GM12892 (cell line): ENCODE results near the gene PHLDB1.

Experiments
- DNase-seq: peaks from one replicate; pipeline ENCODE4 v3.0.0; 2011; ENCODE audit not compliant: insufficient read length
- FAIRE-seq: peaks from 2 replicates; lab custom pipeline; 2011; peaks lifted over from hg19 to GRCh38; lab: Jason Lieb, UNC
- POLR2A ChIP-seq: IDR thresholded peaks from 2 replicates; pipeline ENCODE4 v1.6.1; 2011; ENCODE audit warnings: low read depth, low read length, control low read depth
- POLR2AphosphoS5 ChIP-seq: IDR thresholded peaks from 2 replicates; pipeline ENCODE4 v1.6.1; 2011; ENCODE audit warnings: low read depth, low read length, control low read depth
- TAF1 ChIP-seq: IDR thresholded peaks from 2 replicates; pipeline ENCODE4 v1.6.1; 2011; ENCODE audit warnings: low read depth, mild to moderate bottlenecking, control low read depth, low read length, borderline replicate concordance

The PHLDB1 gene

DNA sequence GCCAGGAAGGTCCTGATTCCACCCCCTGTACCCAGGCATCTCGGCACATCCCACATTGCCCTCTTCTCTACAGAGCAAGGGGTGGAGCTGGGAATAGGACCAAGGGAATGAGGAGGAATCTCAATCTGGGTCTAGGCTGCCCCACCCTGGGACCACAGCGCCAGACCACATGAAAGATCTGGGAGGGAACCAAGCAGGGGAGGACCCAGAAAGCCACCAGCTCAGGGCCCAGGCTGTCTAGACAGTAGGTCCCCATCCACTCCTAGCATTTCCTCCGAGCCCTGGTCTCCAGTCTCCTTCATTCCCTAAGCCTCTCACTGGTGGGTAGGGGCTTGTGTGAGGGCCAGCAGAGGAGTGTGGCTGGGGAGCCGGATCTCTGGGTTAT, 11.6 kb downstream of the PHLDB1 start:
- no peak for TF ChIP-seq TAF1
- TF ChIP-seq POLR2AphosphoS5: no peak
- TF ChIP-seq POLR2A: no peak
- DNase-seq: no peak
- no peak for FAIRE-seq

DNA sequence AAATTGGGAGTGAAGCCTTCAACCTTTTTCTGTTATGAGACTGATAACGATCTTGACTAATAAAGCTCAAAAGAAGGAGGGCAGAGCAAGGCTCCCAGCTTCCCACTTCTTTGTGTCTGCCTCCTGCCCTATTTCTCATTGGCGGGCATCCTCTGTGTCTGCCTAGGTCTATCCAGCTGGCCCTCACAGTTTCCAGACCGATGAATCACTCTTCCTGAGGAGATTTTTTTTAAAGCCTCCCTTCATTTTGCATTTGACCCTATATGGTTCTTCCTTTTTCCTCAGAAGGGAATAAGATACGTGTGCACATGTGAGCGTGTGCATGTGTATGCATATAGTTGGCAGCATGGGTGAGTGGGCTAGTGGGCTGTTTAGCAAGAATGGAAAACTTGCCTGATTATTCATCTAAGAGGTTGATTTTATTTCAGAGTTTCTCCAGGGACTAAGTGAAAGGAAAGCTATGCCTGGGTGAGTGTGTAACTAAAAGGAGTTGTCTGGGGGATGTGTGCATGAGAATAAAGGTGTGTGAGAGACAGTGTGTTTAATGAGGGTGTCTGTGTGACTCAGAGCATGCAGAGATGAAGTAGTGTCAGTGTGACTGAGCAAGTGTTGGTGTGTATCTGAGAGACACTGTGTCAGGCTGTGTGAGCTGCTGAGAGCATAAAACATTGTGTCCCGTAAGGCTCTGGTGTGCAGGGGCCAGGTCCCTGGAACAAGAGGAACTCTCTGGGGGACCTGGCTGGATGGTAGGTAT, 12.2 kb downstream of the PHLDB1 start:
- FAIRE-seq: no peak
- TF ChIP-seq POLR2A (no peak), TAF1 (no peak), POLR2AphosphoS5 (no peak)
- no peak for DNase-seq

DNA sequence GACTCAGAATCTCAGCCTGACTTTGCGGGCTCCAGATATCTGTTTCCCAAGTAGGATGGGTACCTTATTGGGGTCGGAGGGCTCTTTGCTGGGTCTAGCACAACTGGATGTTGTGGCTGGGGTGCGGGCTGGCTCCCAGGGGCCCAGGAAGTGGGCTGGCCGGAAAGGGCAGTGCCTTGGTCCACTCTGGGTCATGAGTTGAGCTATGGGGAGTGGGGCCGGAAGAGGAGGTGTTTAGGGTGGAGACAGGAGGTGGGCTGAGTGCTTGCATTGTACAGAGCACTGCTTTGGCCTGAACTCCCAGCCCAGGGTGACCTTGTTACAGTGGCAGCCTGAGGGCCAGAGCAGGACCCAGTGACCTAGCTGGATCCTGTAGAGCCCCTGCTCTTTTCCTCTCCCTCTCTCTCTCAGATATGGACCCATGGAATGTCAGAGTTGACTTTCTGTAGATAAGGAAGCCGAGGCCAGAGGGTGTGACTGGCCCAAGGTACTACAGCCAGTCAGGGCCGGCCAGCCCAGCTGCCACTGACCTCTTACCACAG, 13.2 kb downstream of the PHLDB1 start:
- FAIRE-seq (no peak), DNase-seq (no peak)
- TF ChIP-seq TAF1 (no peak), POLR2AphosphoS5 (no peak), POLR2A (no peak)

DNA sequence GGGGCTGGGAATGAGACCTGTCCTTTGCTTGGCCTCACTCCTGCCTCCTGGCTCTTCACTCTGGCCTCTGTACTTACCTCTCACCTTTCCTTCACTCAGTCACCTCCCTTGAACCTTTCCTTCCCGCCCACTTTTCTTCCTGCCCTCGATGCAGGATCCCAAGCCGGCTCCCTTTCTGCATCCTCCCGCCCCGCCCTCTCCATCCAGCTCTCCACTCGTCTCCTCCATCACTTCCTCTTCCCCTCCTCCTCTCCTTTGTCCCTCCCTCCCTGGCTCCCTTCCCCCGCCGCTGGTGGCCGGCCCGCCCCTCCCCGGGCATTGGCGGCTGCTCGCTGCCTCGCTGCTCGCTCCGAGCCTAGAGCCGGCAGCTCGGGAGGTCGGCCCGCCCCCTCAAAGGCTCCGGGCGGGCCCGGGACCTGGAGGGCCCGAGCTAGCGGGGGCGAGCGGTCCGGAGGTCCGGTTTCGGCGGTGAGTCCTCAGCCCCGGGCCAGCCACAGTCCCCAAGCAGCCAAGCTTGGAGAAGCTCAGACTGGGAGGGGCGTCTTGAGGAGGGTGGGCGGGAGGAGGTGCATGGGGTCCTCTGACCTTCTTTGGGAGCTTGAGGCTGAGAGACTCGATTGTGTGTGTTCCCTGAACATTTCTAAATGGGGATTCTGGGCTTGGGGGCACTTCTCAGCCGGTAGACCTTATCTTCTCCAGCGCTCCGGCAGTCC, 13.8 kb downstream of the PHLDB1 start:
- no peak for DNase-seq
- no peak for FAIRE-seq
- no peak for TF ChIP-seq TAF1
- no peak for TF ChIP-seq POLR2A
- no peak for TF ChIP-seq POLR2AphosphoS5

DNA sequence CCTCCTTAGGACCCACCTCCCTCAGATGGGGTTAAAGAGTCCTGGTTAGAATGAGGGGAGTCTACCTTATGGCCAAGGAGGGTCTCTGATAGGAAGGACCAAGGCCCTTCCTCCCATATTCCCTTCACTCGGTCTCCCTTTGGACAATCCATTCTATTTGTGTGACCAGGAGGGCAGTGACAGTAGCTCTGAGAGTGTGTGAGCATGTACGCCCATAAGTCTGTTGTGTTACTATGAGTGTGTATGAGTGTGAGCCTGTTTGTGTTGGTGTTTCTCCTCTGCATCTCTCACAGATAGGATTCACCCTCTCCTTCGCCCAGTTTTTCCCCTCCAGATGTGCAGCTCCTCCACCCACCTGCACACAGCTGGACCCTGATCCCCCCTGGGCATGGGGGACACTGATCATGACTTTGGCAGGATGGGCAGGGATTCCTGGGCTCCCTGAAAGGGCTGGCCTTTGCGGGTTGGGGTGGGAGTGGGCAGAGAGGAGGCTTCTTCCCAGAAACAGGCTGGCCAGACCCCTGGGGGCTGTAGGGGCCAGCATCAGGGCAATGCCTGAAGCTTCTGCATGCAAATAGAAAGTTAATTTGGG, 14.5 kb downstream of the PHLDB1 start:
- TF ChIP-seq POLR2AphosphoS5 (no peak), TAF1 (no peak), POLR2A (no peak)
- FAIRE-seq: no peak
- DNase-seq: no peak

DNA sequence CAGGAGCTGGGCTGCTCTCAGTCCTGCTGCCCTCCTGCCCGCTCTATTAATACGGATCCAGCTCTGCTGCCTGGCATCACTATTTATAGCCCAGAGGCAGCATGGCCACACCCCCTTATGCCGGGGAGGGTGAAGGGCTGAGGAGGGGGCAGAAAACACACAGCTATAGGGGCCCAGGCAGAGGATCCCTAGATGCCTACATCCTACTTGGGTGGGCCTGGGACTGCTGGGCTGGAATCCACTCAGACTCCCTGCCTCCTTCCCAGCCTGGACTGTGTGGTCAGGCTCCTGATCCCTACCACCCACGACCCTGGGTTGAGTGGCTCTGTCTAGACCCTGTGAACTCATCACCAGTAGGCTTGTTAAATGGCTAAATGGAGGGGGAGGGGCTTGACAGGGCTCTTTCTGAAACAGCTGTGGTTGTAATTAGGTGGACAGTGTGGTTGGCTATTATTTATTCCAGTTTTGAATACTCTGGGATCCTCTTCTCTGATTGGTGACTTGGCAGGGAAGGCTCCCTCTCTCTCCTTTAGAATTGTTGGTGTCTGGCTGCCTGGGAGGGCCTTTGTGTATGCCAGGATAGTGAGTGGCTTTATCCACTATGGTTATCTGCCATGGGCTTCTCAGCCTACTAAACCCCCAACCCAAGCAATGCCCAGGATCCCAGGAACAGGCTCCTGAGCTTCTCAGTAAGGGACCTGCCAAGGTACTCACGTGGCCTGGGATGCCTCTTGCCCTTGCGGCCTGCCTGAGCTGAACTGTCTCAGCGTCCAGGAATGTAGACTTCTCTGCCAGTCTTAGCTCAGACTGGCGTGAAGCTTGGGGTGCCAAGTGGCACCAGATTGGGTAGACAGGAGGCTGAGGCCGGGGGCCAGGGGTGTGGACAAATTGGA, 15.2 kb downstream of the PHLDB1 start:
- DNase-seq: no peak
- TF ChIP-seq POLR2AphosphoS5: no peak
- no peak for TF ChIP-seq TAF1
- no peak for TF ChIP-seq POLR2A
- FAIRE-seq: no peak

DNA sequence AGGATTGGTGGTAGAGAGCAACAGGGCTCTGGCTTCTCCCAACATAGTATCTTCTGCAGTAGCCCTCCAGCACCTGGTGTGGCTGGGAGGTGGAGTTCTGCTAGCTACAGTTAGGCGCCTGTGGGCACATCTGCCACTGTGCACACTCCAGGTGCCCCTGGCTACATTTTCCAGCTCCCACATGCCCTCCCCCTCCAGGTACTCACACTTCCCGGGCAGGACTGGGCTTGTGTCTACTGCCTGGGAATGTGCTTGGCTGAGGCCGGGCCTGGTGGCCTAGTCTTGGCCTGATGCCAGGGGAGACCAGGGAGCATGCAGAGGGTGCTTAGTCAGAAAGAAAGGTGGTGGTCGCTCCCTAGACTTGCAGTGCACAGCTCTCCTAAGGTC, 15.8 kb downstream of the PHLDB1 start:
- FAIRE-seq (no peak), DNase-seq (no peak)
- TF ChIP-seq POLR2A (no peak), TAF1 (no peak), POLR2AphosphoS5 (no peak)

DNA sequence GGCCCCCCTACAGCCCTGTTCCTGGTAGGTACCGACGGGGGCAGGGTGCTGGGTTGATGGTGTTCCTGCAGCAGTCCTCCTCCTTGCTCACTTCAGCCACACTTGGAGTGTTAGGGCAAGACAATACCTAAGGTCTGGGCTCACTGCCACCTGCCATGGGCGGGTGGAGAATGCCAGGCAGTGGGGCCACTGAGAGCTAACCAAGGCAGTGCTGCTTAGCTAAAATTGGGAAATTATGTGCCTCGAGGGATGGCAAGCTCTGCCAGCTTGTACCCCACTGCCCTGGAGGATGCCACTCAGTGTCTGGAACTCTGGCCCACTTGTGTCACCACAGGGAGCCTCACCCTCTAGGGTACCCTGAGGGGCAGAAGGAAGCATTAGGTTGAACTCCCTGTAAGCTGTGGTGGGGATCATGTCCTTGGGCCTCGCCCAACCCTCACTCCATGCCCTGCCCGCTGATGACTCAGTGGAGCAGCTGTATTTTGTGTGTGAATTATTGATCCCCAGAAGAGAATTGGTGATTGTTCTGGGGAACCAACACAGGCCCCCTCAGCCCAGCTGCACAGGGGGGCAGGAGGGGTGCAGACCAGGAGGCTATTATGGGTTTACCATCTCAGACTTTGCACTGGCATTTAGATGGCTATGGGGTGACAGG, 17.7 kb downstream of the PHLDB1 start:
- no peak for TF ChIP-seq POLR2AphosphoS5
- no peak for TF ChIP-seq POLR2A
- TF ChIP-seq TAF1: no peak
- no peak for DNase-seq
- FAIRE-seq: no peak

DNA sequence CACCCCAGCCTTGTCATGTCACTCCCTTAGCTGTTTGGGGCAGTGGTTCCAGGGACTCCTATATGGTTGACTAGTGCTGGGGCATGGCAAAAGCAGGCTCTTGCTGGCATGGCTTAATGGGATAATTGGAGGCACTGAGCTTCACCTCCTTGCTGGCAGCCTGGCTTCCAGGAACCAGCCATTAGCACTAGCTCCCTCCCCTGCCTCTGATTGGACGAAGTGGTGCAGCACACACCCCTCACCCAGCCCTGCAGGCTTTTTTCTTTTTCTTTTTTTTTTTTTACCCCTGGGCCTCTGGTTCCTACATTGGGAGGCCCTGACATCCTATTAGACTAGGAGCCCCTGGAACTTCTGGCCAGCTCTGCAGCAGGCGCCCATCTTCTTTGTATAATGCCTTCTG, 18.6 kb downstream of the PHLDB1 start:
- no peak for DNase-seq
- FAIRE-seq: no peak
- TF ChIP-seq TAF1: no peak
- no peak for TF ChIP-seq POLR2AphosphoS5
- TF ChIP-seq POLR2A: no peak

DNA sequence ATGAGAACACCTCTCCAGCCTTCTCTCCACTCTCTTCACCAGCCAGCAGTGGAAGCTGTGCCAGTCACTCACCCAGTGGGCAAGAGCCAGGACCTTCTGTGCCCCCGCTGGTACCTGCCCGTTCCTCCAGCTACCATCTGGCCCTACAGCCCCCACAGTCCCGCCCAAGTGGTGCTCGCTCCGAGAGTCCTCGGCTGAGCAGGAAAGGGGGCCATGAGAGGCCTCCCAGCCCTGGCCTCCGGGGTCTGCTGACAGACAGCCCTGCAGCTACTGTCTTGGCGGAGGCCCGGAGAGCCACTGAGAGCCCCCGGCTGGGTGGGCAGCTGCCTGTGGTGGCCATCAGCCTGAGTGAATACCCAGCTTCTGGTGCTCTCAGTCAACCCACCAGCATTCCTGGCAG, 20.2 kb downstream of the PHLDB1 start:
- DNase-seq (no peak), FAIRE-seq (no peak)
- TF ChIP-seq TAF1 (no peak), POLR2AphosphoS5 (no peak), POLR2A (no peak)
